ENCODE results near the gene EOGT.

The EOGT gene

DNA sequence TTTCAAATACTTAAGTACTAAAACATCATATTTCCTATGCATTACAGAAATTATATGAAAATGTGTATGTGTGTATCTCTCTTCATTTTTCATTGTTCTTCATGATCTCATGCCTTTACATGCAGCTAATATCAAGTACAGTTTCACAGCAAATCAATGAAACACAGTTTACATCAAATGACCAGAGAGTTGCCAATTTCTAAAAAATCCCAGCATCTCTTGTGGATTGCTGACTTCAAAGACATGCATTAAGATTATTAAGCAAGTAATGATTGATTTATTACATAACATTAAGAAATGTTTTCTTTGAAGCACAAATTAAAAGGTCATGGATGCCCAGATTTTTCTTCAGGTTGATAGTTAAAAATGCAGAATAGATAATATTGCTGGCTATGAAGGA lies 50.1 kb downstream of the EOGT start:
- DNase-seq (ENCODE audit: low spot score): no peak

DNA sequence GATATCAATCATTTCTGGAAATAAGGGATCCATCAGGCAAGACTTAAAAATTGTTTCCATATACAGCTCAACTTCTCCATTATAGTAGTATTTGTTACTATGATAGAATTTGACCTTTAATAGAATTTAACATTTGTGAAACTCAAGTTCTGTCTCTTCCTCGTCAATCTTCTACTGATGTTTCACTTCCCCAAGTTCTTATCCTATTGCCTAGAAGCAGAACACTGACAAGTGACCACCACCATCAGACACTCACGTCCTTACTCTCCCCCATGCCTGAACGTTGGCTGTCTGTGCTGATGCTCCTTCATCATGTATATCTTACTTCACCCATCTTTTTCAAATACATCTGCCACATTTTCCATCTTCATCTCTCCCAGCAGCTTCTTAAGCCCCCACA lies 54.6 kb downstream of the EOGT start:
- DNase-seq (ENCODE audit: low spot score): no peak

DNA sequence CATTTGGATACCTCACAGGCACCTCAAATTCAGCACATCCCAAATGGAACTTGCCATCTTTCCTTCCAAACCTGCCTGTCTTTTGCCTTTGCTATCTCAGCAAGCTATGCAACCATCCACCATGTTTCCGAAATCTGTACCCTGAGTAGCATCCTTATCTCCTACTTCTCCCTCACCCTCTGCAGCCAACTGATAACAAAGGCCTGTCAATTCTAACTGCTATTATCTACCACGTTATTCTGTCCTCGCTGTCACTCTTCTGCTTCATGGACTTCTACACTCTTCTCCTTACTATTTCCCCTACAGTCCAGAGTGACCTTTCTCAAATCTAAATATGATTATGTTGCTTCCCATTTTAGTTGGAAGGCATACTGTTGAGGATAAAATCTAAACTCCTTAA lies 55.6 kb downstream of the EOGT start:
- DNase-seq (ENCODE audit: low spot score): no peak

DNA sequence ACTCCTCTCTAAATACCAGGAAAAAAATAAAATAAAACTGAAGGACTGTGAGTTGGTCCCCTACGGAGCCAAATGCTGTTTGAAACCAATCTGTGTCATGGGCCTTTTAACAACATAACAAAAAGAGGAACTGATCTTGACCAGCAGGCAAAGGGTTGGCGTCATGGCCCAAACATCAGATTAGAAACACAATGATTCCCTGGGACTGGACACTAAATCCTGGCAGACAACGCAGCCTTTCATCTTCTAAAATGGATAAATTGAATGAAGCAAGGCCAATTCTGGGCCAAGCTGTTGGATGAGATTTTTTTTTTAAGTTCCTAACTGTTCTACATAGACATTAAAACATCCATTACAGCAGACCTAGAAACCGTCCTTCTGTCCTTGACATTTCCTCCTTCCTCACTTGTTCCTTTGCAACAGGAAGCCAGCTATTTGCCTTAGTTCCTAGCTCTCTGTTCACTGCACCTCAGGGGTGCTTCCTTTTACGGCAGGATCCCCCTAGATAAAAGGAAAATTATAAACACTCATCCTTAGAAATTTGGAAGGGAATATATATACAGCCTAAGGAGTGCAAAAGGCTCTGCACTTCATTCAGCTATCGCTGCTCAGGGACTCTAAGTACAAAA lies 59.6 kb downstream of the EOGT start:
- DNase-seq (ENCODE audit: low spot score): no peak

DNA sequence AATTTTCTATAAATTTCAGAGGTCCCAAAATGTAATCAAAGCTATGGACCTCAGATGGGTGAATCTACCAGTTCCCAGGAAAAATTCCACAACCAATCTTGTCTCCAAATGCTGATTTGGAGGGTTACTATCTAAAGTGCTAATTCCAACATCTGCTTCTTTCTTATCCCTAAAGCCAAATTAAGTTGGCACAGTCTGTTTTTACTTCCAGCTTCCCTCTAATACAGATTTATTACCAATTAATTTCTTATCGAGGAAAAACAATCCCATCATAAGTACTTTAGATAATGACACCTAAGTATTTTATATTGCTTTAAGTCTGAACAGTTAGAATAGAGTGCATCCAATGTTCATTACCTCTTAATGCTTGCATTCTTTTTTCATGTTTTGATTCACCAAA lies 68.3 kb downstream of the EOGT start:
- no peak for DNase-seq (ENCODE audit: low spot score)

DNA sequence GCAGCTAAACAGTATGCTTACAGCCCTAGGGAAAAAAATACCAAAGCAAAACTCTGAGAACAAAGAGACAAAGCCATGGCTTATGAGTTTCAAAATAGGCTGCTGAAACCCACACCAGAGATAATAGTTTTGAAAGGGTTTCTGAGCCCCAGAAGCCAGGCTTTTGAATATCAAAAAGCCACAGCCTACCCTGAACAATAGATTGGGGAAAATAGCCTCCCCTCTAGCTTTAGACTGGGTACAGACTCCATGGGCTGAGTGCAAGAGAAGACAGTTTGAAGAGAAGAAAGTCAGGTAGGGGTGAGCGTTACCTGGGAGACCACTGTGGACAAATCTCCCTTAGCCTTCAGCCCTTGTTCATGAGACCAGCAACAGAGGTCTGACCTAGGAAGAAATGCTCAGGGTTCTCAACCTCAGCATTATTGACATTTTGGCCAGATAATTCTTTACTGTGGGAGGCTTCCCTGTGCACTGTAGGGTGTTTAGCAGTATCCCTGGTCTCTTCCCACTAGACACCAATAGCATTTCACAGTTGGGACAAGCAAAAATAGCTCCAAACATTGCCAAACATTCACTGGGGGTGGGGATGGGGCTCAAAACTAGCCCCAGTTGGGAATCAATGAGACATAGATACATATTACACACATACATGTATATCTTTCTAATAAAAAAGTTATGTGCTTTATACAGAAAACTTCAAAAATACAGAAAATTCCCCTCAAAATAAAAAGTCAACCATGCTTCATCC lies 69.6 kb downstream of the EOGT start:
- no peak for DNase-seq (ENCODE audit: low spot score)

DNA sequence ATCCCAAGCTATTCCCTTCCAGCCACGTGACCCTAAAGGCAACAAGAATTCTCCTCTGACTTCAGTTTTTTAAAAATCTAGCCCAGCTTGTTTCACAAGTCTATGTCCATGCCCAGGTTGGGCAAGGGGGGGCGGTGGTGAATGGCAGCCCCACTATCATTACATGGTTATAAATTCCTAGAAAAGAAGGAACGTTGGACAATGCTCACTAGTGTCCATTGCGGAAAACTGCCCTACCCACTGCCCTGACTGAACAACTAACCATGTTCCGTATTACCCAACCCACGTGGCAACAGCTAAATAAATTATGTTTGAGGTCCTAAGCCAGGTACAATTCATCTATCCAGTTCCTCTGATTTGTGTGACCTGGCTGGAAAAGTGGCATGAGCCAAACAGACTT lies 72.4 kb downstream of the EOGT start:
- no peak for DNase-seq (ENCODE audit: low spot score)

DNA sequence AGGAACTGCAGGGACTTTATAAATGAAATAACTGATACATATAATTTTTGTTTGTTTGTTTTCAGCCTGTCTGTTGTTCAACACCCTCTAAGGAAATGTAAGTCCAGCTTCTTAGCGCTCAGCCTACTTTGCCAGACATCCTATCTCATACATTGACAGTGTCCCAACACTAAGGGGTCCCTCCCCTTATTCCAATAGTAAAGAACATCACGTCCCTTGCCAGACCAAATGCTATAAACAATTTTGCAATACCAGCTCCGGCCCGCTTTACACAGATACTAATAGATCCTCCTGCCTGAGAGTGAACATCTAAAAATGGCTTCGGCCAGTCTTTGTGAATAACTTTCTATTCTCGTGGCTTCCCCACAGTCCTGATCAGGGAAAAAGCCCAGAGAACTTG lies 76.6 kb downstream of the EOGT start:
- DNase-seq (ENCODE audit: low spot score): no peak

DNA sequence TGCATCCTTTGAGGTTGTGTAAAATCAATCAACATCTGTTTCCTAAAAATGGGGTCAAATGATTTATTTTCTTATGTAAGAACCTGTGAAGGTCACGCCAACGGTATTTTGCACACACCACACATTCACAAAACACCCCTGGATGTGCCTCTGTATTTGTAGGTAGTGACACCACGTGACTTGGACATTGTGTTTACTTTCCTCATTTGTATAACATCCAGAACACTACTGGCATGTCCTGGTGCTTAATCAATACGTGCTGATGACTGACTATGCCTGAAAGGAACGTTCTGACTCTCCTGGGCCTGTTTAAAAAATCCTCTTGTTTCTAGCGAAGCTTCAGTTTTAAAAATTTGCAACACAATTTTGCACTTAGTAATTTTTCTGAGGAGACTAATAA lies 77.7 kb downstream of the EOGT start:
- no peak for DNase-seq (ENCODE audit: low spot score)

DNA sequence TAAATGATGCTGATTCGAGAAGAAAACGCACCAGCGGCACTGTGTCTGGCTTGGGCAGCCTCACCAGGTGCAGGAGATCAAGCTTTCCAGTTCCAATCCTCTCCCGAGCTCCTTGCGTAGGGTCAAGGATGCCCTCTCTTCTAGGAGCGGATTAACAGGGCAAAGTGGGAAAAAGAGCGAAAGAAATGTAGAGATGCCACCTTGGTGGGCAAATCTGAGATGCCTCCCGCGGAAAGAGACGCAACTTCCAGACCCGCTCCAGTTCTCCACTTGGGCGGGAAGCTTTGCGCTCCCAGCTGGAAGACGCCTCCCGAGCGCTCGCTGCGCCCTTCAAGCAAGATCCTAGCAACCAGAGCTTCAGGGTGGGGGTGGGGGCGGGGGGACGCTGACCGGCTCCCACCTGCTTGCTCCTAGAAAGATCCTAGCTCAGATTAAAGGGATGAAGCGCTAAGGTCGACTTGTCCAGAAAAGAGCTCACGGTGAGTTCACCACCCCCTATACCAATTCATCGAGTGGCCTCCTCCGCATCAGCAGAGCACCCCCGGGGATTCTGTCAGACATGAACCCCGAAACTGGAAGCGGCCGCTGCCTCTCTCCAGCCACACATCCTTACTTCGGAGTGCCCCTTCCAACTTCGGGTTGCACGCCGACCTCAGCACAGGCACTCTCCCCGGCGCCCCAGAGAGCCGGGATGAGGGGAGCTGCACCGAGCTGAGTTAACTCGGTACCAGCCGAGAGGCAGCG lies 81.9 kb downstream of the EOGT start:
- DNase-seq (ENCODE audit: low spot score): no peak

Data from iPS-NIHi11 (cell line).